ENCODE results near the gene CCDC178. TPM values are rescaled to one million over a fixed set of nuclear protein-coding genes. Genes with fewer than 3 reads are reported as not detected.

Gene CCDC178
- total RNA-seq, 6 experiments from 2014 or later = not detected

DNA sequence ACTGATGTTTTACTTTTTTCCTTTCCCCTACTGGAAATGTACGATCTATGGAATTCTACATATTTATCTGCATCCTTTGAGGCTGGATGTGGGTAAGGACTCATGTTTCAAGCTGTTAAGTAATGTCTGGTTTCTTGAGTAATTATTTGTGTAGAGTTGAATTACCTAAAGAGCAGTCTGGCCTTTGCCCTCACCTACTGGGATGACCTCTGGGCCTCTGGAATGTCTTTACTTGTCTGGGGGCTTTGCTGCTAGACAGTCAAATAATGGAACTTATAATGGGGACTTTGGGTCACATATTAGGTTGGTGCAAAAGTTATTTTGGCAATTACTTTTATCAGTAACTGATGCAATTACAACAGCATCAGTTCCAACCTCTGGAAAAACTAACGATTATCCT is 244.7 kb downstream of the CCDC178 start:
- Mint-ChIP-seq H3K36me3 (ENCODE audit: low read depth) (no peaks in the 10 kb centered on the region), H3K27ac (no peak overlapping the region), H3K4me1 (ENCODE audit: low read depth) (no peaks in the 10 kb centered on the region), H3K27me3 (ENCODE audit: insufficient read depth) (no peaks in the 10 kb centered on the region), H3K9me3 (peaks cover 27% of the 10 kb centered on the region), H3K4me3 (no peak overlapping the region)
- TF ChIP-seq, protein P1, sequence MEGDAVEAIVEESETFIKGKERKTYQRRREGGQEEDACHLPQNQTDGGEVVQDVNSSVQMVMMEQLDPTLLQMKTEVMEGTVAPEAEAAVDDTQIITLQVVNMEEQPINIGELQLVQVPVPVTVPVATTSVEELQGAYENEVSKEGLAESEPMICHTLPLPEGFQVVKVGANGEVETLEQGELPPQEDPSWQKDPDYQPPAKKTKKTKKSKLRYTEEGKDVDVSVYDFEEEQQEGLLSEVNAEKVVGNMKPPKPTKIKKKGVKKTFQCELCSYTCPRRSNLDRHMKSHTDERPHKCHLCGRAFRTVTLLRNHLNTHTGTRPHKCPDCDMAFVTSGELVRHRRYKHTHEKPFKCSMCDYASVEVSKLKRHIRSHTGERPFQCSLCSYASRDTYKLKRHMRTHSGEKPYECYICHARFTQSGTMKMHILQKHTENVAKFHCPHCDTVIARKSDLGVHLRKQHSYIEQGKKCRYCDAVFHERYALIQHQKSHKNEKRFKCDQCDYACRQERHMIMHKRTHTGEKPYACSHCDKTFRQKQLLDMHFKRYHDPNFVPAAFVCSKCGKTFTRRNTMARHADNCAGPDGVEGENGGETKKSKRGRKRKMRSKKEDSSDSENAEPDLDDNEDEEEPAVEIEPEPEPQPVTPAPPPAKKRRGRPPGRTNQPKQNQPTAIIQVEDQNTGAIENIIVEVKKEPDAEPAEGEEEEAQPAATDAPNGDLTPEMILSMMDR (IDR thresholded peaks at IDR 0.05) = no peak
- DNase-seq = no peak

DNA sequence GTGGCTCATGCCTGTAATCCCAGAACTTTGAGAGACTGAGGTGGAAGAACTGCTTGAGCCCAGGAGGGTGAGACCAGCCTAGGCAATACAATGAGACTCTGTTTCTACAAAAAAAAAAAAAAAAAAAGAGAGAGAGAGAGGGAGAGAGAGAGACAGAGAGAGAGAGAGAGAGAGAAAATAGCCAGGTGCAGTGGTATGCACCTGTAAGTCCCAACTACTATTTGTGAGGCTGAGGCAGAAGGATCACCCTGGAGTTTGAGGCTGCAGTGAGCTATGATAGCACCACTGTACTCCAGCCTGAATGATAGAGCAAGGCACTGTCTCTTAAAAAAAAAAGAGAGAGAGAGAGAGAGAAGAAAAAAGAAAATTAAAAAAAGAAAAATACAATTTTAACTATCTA is 245.7 kb downstream of the CCDC178 start:
- no peak overlapping the region for H3K4me3 Mint-ChIP-seq
- TF ChIP-seq, protein P1 (IDR thresholded peaks at IDR 0.05) = no peak
- H3K4me1 Mint-ChIP-seq (ENCODE audit: low read depth) = no peaks in the 10 kb centered on the region
- H3K9me3 Mint-ChIP-seq = peaks cover 27% of the 10 kb centered on the region
- H3K27ac Mint-ChIP-seq = no peak overlapping the region
- H3K36me3 Mint-ChIP-seq (ENCODE audit: low read depth) = no peaks in the 10 kb centered on the region
- no peak for DNase-seq
- no peaks in the 10 kb centered on the region for H3K27me3 Mint-ChIP-seq (ENCODE audit: insufficient read depth)

DNA sequence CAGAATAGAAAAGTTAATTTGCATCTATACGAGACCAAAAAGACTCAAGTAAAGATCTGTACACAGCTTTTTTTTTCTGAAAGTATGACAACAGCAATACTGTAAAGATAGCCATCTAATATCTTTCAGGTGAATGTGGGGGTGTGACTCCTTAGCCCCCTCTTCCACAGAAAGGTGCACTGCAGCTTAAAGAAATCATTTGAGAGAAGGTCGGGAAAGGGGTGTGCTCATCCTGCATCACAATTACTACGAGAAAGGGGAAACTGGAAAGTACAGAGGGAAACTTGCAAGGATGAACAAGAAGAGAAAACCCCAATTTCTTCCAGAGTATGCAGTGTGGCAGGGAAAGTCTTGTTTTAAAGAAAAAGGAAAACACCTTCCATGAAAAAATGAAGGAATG is 255.6 kb downstream of the CCDC178 start:
- Mint-ChIP-seq H3K4me1 (ENCODE audit: low read depth) (no peaks in the 10 kb centered on the region), H3K27ac (no peak overlapping the region), H3K36me3 (ENCODE audit: low read depth) (no peaks in the 10 kb centered on the region), H3K9me3 (peaks cover 31% of the 10 kb centered on the region), H3K4me3 (no peak overlapping the region), H3K27me3 (ENCODE audit: insufficient read depth) (no peaks in the 10 kb centered on the region)
- no peak for DNase-seq
- TF ChIP-seq, protein P1 (IDR thresholded peaks at IDR 0.05) = no peak

DNA sequence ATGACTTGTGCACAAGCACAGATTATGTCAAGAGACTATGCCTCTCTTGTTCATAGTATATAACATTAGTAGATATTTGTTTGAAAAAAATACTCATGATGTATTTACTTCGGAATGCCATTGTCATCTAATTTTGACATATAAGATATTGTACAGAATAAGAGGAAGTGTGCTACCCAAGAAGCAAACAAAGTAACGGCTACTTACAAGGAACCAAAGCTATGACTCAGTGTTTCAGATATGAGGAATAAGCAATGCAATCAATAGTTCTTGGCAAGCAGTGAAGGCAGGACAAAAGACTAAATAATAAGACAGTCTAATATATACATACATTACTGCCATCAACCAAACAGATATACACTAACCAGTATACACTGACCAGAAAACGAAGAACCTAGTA is 256.3 kb downstream of the CCDC178 start:
- peaks cover 35% of the 10 kb centered on the region for H3K9me3 Mint-ChIP-seq
- no peak overlapping the region for H3K4me3 Mint-ChIP-seq
- no peaks in the 10 kb centered on the region for H3K36me3 Mint-ChIP-seq (ENCODE audit: low read depth)
- H3K27ac Mint-ChIP-seq = no peak overlapping the region
- DNase-seq = no peak
- TF ChIP-seq, protein P1 (IDR thresholded peaks at IDR 0.05) = no peak
- H3K27me3 Mint-ChIP-seq (ENCODE audit: insufficient read depth) = no peaks in the 10 kb centered on the region
- H3K4me1 Mint-ChIP-seq (ENCODE audit: low read depth) = no peaks in the 10 kb centered on the region

DNA sequence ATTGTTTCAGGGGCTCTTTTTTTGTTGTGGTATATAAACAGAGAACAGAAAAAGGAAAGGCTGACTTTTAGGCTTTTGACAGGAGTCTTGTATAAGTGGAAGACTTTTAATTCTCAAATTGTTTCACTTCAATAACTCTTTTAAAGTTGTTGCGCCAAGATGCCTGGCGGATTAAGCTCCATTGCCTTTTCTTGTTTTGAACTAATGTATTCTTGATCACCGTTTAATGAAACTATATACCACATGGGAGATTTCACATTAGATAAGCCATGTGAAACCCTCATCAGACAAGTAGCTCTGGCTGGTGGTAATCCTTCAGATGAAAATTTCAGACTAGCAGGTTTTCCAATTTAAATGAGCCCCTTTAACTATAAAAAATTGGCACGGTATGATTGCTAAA is 257.4 kb downstream of the CCDC178 start:
- H3K27ac Mint-ChIP-seq = no peak overlapping the region
- H3K9me3 Mint-ChIP-seq = peaks cover 31% of the 10 kb centered on the region
- no peak overlapping the region for H3K4me3 Mint-ChIP-seq
- H3K4me1 Mint-ChIP-seq (ENCODE audit: low read depth) = no peaks in the 10 kb centered on the region
- TF ChIP-seq, protein P1 (IDR thresholded peaks at IDR 0.05) = no peak
- no peaks in the 10 kb centered on the region for H3K36me3 Mint-ChIP-seq (ENCODE audit: low read depth)
- DNase-seq = no peak
- no peaks in the 10 kb centered on the region for H3K27me3 Mint-ChIP-seq (ENCODE audit: insufficient read depth)

DNA sequence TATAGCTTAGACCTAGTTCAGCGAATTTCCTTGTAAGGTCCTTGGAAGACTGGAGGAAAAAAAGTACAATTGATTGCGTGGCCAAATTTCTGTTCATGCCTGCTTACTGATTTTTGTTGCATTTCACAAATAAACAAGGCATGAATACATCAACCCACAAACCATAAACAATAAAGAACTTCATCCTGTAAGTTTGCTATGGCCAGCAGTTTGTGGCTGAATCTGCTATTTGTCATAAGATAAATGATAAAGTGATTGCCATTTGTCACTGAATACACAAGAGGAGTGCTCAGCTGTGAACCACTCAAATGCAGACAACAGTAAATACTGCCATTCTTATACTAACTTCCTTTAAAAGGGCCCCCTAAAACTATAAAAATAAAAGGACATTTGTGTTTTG is 259.5 kb downstream of the CCDC178 start:
- no peak for DNase-seq
- TF ChIP-seq, protein P1 (IDR thresholded peaks at IDR 0.05) = no peak
- H3K4me1 Mint-ChIP-seq (ENCODE audit: low read depth) = no peaks in the 10 kb centered on the region
- peaks cover 12% of the 10 kb centered on the region for H3K9me3 Mint-ChIP-seq
- no peak overlapping the region for H3K4me3 Mint-ChIP-seq
- H3K27me3 Mint-ChIP-seq (ENCODE audit: insufficient read depth) = no peaks in the 10 kb centered on the region
- no peaks in the 10 kb centered on the region for H3K36me3 Mint-ChIP-seq (ENCODE audit: low read depth)
- no peak overlapping the region for H3K27ac Mint-ChIP-seq

All from HFFc6 (cell line).